NCI-H146 (cell line): ENCODE measurements around the gene BAIAP2.

Source experiments
- DNase-seq: peaks from one replicate; lab custom pipeline; 2025; lab: John Stamatoyannopoulos, UW

BAIAP2 gene

DNA sequence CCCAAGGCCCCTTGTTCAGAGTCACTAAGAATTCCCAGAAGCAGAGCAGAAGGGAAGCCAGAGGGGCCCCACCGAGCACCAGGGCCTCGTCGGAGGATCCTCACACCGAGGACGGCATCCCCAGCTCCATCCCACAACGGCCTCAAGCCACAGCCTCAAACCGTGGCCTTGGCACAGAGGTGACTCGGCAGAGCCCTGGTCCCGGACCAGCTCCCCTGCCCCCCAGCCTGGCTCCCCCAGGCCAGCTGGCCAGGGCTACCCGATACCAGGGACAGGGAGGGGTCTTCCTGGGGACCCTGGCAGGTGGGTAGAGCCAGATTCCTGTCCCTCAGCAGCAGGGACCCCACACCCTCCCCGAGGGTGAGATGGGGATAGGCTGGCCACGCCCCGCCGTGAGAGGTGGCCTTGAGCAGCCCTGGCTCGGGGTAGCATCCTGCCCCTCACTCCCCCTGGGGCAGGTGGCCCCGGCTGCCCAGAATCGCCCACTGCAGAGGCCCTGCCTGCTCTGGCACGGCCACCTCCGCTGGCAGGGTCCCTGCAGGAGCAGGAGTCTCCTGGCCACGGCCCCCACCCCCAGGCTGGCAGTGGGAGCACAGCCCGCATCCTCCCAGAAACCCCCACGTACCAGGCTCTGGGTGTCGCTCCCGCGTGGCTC, 124.8 kb downstream of the BAIAP2 start:
- DNase-seq: no peak

DNA sequence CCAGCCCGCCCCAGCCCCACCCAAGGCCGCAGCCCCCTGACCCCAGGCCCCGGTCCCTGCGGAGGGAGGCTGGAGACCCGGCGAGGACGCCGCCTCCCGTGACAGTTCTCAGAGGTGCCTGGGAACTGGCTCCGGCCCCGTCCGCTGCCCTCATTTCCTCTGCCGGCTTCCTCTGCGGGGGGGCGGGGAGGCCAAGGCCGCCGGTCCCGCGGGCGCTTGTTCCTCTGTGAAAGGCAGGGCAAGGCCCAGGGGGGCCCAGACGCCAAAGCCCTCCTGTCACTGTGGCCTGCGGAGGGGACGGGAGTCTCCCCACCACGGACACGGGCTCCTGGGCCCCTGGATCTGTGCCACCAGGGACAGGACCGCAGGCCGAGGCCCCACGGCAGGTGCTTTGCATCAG, 125.4 kb downstream of the BAIAP2 start:
- DNase-seq: no peak

DNA sequence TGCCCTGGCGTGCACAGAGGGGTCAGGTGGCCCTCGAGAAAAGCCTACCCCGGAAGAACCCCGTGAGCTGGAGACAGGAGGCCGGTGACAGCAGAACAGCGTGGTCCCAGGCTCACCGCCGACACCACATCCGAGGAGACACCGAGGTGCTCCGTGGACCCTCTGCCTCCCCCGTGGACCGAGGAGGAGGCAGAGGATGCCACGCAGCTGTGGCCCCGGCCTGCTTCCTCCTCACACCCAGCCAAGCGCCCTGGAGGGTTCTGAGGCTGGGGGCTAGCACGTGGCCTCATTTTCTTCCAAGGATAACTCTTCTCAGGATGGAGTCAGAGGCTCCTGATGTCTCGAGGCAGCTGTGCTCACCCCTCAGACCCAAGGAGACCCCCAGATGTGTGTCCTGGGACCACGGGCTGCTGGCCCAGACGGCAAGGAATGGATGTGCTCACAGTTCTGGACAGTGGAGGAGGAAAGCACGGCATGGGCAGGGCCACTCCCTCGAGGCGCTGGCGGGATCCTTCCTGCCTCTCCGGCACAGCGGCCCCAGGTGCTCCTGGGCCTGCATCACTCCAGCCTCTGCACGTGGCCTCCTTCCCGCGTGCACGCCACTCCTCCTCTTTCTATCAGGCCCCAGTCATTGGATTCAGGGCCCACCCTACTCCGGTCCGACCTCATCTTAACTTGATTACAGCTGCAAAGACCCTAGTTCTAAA, 125.9 kb downstream of the BAIAP2 start:
- no peak for DNase-seq

GRCh38 chr17:81161536-81161935, 126.6 kb downstream of the BAIAP2 start:
- DNase-seq: no peak

GRCh38 chr17:81161972-81162371, 127.0 kb downstream of the BAIAP2 start:
- no peak for DNase-seq

- no peak for DNase-seq
Observed at GRCh38 chr17:81162491-81162890, 127.5 kb downstream of the BAIAP2 start.

DNA sequence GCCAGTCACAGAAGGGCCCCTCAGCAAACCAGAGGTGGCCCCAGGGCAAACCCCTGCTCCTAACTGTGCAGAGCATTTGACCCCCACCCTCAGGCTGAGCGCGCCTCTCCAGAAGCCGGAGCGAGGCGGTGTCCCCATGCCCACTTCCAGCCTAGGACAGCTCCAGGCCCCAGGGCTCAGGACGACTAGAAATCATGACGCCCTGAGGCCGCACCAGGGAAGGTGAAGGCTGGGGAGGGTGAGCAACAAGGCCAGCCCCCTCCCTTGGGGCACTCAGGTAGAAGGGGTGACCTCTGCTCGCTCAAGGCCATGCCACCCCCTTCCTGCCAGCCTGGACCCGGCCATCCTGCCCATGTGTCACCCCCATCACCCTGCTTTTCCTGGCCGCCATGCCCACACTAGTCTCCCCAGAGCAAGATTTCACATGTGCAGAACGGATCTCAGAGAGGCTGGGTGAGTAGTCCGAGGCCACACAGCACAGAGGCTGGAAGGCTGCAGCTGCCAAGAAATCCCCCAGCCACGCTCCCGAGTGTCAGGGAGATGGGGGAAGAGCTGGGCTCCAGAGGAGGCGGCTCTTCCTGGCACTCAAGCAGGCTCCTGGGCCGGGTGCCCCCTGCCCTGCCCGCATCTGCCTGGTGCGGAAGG, 128.2 kb downstream of the BAIAP2 start:
- DNase-seq: no peak

DNA sequence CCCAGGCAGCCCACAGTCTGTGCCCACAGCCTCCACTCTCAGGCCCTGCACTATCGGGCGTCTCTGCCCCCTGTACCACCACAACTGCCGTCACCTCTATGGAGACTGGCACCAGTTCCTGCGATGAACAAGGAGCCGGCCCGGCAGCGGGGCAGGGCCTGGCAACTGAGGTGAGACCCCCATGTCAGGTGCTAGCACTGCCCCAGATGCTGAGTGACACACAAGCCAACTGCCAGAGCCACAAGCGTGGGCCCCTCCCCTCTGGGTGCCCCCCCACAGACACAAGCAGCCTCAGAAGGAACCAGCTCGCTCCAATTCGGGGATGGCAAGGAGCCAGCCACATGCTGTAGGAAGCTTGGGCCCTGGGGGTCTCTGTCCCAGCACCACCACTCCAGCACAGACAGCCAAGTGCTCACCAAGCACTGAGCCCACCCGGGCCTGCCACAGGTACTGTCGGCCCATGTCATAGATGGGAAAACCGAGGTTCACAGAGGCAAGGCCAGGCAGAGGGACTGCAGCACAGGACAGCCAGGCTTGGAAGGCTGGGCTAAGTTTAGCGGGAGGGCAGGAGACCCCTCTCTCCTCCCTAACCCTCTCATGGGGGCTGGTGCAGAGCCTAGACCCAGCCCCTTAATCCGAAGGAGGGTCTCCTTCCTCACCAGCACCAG, 128.9 kb downstream of the BAIAP2 start:
- no peak for DNase-seq

- DNase-seq: no peak
Observed at GRCh38 chr17:81164371-81165245, 129.7 kb downstream of the BAIAP2 start.

DNA sequence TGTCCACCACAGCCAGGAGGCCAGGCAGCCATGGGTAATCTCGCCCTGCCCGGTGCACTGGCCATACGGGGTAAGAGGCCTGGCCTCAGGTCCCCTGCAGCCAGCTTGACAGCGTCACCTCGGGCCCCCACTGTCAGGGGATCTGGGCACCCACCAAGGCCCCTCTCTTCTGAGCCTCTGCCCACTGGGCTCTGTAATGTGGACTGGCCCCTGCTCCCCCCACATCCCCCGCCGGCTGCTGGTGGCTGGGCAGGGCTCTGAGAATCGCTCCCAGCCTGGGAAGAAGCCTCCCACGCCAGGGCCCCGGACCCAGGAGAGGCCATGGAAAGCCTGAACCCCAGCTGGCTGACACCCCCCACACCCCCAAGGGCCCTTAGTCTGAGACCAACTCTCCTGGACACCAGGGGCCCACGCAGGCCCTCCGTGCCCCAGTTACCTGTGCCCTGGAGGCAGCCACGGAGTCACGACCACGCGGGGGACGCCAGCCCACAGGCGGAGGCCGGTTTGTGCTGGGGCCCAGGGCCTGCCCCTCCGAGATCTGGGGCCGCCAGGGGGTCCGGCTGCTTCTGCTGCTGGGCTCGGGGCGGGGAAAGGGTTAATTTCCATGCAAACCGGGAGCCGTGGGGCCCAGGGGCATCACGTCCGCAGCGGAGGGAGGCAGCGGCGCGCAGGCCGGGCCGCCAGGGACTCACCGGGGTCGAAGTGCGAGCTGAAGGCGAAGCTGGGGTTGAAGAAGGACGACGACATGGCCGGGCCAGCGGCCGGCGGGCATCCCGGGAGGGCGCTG, 130.5 kb downstream of the BAIAP2 start, which contains the start of gene PVALEF:
Gene PVALEF, plus strand, starts transcription at position 262 of the 787 bp plus-strand sequence. CDS start 15,720 bp downstream, outside the sequence.
- peak; percentile 38 for DNase-seq

- no peak for DNase-seq
Observed at GRCh38 chr17:81166033-81166492, 131.1 kb downstream of the BAIAP2 start, which contains the start of gene AATK. Gene AATK (minus strand): TSS chr17:81166221. CDS start chr17:81165992, 229 bp downstream.
